OCI-LY7 (cell line): ENCODE data around the gene HAND1. TPM values are rescaled to one million over a fixed set of nuclear protein-coding genes. Genes with fewer than 3 reads are reported as not detected.

Source experiments
- BruUV-seq: library from RNA; stranded (reverse); fragments of 400-500 nt; replicated peaks from 2 replicates; lab custom pipeline; 2021; lab: Mats Ljungman, UMichigan
- CTCF ChIA-PET: fragments of 300-600 bp; sonication (Branson Sonifier 250); formaldehyde crosslinking; loops from one replicate; lab custom pipeline; 2022; ENCODE audit warnings: antibody characterized with exemption; ENCODE audit not compliant: unreplicated experiment; lab: Charles Lee
- POLR2A ChIA-PET: fragments of 300-600 bp; sonication (Branson Sonifier 250); formaldehyde crosslinking; loops from one replicate; lab custom pipeline; 2022; ENCODE audit warnings: antibody characterized with exemption; lab: Charles Lee
- DNase-seq: peaks from one replicate; pipeline ENCODE4 v3.0.0-alpha.2; 2015; ENCODE audit warnings: low spot score
- H2AFZ ChIP-seq: fragments of 200-600 bp; sonication (generic), shearing (Covaris generic); 2 replicates; pipeline ENCODE4 v1.6.1; 2014; ENCODE audit warnings: mild to moderate bottlenecking, antibody characterized with exemption, low read length, moderate library complexity
- H3K27ac ChIP-seq: fragments of 200-600 bp; sonication (generic); 2 replicates; pipeline ENCODE4 v1.5.1; 2014; ENCODE audit warnings: mixed run types, low read depth, mild to moderate bottlenecking, moderate library complexity, low read length, inconsistent platforms; ENCODE audit not compliant: poor library complexity, severe bottlenecking
- H3K36me3 ChIP-seq: fragments of 200-600 bp; sonication (generic); 2 replicates; pipeline ENCODE4 v1.6.1; 2014; ENCODE audit warnings: mild to moderate bottlenecking, antibody characterized with exemption, low read length, moderate library complexity, mixed read lengths; ENCODE audit not compliant: insufficient read depth
- H3K4me1 ChIP-seq: fragments of 200-600 bp; sonication (generic); 2 replicates; pipeline ENCODE4 v1.5.1; 2014; ENCODE audit warnings: mild to moderate bottlenecking, low read length; ENCODE audit not compliant: insufficient read depth, poor library complexity, severe bottlenecking
- H3K4me2 ChIP-seq: fragments of 200-600 bp; sonication (generic); 2 replicates; pipeline ENCODE4 v1.6.1; 2014; ENCODE audit warnings: mild to moderate bottlenecking, low read length
- H3K4me3 ChIP-seq: fragments of 200-600 bp; sonication (generic); 2 replicates; pipeline ENCODE4 v1.5.1; 2014; ENCODE audit warnings: mild to moderate bottlenecking, low read depth, low read length; ENCODE audit not compliant: poor library complexity, severe bottlenecking
- H3K79me2 ChIP-seq: fragments of 200-600 bp; sonication (generic); 2 replicates; pipeline ENCODE4 v1.6.1; 2016; ENCODE audit warnings: low read depth, mild to moderate bottlenecking, low read length, moderate library complexity, mixed read lengths; ENCODE audit not compliant: insufficient read depth
- H3K9me2 ChIP-seq: fragments of 200-600 bp; sonication (generic); 2 replicates; pipeline ENCODE4 v1.6.1; 2016; ENCODE audit warnings: mild to moderate bottlenecking, low read length, mixed read lengths; ENCODE audit not compliant: insufficient read depth
- H3K9me3 ChIP-seq: fragments of 200-600 bp; sonication (generic); 2 replicates; pipeline ENCODE4 v1.6.1; 2014; ENCODE audit warnings: mild to moderate bottlenecking, mixed run types, low read length, mixed read lengths
- H4K20me1 ChIP-seq: fragments of 200-600 bp; sonication (generic); 2 replicates; pipeline ENCODE4 v1.6.1; 2014; ENCODE audit warnings: mild to moderate bottlenecking, antibody characterized with exemption, low read length, moderate library complexity, mixed read lengths; ENCODE audit not compliant: insufficient read depth
- CTCF ChIP-seq: fragments of 200-600 bp; sonication (generic); conservative IDR thresholded peaks from 2 replicates; pipeline ENCODE4 v1.5.1; 2014; ENCODE audit warnings: mild to moderate bottlenecking, antibody characterized with exemption, low read length, moderate library complexity, mixed read lengths
- EZH2phosphoT487 ChIP-seq: fragments of 200-600 bp; sonication (generic); IDR thresholded peaks from 2 replicates; pipeline ENCODE4 v1.6.1; 2018; ENCODE audit warnings: low read depth, borderline replicate concordance, mild to moderate bottlenecking, mixed run types, antibody characterized with exemption, low read length, moderate library complexity, mixed read lengths
- intact Hi-C: fragments of 100-400 bp; cut with micrococcal nuclease; formaldehyde crosslinking; loops from one replicate; pipeline ENCODE4 v1.10.0; 2022; ENCODE audit not compliant: unreplicated experiment
- total RNA-seq, 2 experiments: library from RNA; depleted of rRNA in 1 of 2; stranded (reverse); fragments of >200 nt in 1 of 2; shearing (Covaris generic) in 1 of 2; gene quantifications; 2 replicates each; pipeline ENCODE4 v1.2.3, GENCODE V29; 2014 to 2022

Gene HAND1
- total RNA-seq, 2 experiments from 2014 or later, result not detected

- no TSS peak for BruUV-seq
- no peaks in the 10 kb centered on the region for H4K20me1 ChIP-seq
- H3K9me2 ChIP-seq, result no peaks in the 10 kb centered on the region
- H3K36me3 ChIP-seq, result no peaks in the 10 kb centered on the region
- no peak overlapping the region for H3K27ac ChIP-seq
- no peaks in the 10 kb centered on the region for H3K79me2 ChIP-seq
- ChIA-PET POLR2A (no interaction called here), CTCF (no interaction called here)
- H3K4me2 ChIP-seq, result no peak overlapping the region
- no peaks in the 10 kb centered on the region for H3K9me3 ChIP-seq
- H3K4me1 ChIP-seq, result no peaks in the 10 kb centered on the region
- DNase-seq, result no peak
- intact Hi-C loops, result no loop called here
- no peak for TF ChIP-seq EZH2phosphoT487
- no peak for TF ChIP-seq CTCF
- H2AFZ ChIP-seq, result no peak overlapping the region
- H3K4me3 ChIP-seq, result no peak overlapping the region
Measured at GRCh38 chr5:154514331-154514730, 36.3 kb upstream of the HAND1 start.

- intact Hi-C loops, result no loop called here
- DNase-seq, result no peak
Measured at GRCh38 chr5:154513669-154514084, 35.6 kb upstream of the HAND1 start.

More at GRCh38 chr5:154513669-154514084, 35.6 kb upstream of the HAND1 start:
- H3K79me2 ChIP-seq, result no peaks in the 10 kb centered on the region
- no TSS peak for BruUV-seq
- H2AFZ ChIP-seq, result no peak overlapping the region
- no peak overlapping the region for H3K4me2 ChIP-seq
- H4K20me1 ChIP-seq, result no peaks in the 10 kb centered on the region
- no peaks in the 10 kb centered on the region for H3K36me3 ChIP-seq
- no peak overlapping the region for H3K27ac ChIP-seq
- no peaks in the 10 kb centered on the region for H3K9me2 ChIP-seq
- TF ChIP-seq EZH2phosphoT487 (no peak), CTCF (no peak)
- POLR2A ChIA-PET, result no interaction called here
- no peak overlapping the region for H3K4me3 ChIP-seq
- CTCF ChIA-PET, result no interaction called here
- no peaks in the 10 kb centered on the region for H3K4me1 ChIP-seq
- no peaks in the 10 kb centered on the region for H3K9me3 ChIP-seq
